Heart right ventricle (tissue), 16 donors: ENCODE results near the gene ZNF112. TPM values are rescaled to one million over a fixed set of nuclear protein-coding genes. Genes with fewer than 3 reads are reported as not detected.

ENCODE experiments used
- ATAC-seq, 8 donors: fragments of 200-7000 bp; cut with Tn5 transposase; one replicate each; pipeline ENCODE4 v1.9.1; 2020; ENCODE audit warnings: mild to moderate bottlenecking in 8 of 8, moderate library complexity in 8 of 8, moderate number of reproducible peaks in 1 of 8
- DNase-seq, 2 donors: peaks; one replicate each; pipeline ENCODE4 v3.0.0-alpha.2; 2020
- H3K27ac ChIP-seq, 10 donors: fragments of 200-600 bp; sonication (generic) in 2 of 10; one replicate each; pipeline versions ENCODE4 v1.5.0 to v1.8.0; 2020 to 2022; ENCODE audit warnings: mild to moderate bottlenecking in 3 of 10
- H3K27me3 ChIP-seq, 7 donors: fragments of 200-600 bp; one replicate each; pipeline ENCODE4 v1.8.0; 2021 to 2022; ENCODE audit warnings: mild to moderate bottlenecking in 2 of 7
- H3K36me3 ChIP-seq, 9 donors: fragments of 200-600 bp; sonication (generic) in 1 of 9; one replicate each; pipeline versions ENCODE4 v1.5.0 to v1.8.0; 2020 to 2022; ENCODE audit warnings: mild to moderate bottlenecking in 2 of 9
- H3K4me1 ChIP-seq, 9 donors: fragments of 200-600 bp; sonication (generic) in 1 of 9; one replicate each; pipeline versions ENCODE4 v1.5.0 to v1.8.0; 2020 to 2022; ENCODE audit warnings: mild to moderate bottlenecking in 4 of 9
- H3K4me3 ChIP-seq, 10 donors: fragments of 200-600 bp; sonication (generic) in 2 of 10; one replicate each; pipeline versions ENCODE4 v1.5.0 to v1.8.0; 2020 to 2022; ENCODE audit warnings: mild to moderate bottlenecking in 7 of 10, moderate library complexity in 2 of 10
- H3K9me3 ChIP-seq, 11 donors: fragments of 200-600 bp in 10 of 11; sonication (generic) in 2 of 11; one replicate each; pipeline versions ENCODE4 v1.5.0 to v1.8.0; 2013 to 2022; ENCODE audit warnings: mild to moderate bottlenecking in 2 of 11, control low read depth in 1 of 11, moderate library complexity in 1 of 11
- WGBS, 2 donors: extraction: QIAGEN DNeasy Blood & Tissue Kit; methylation state at CpG; one replicate each; pipeline ENCODE4 v1.1.7; 2013; ENCODE audit warnings: inconsistent platforms in 1 of 2; 5-methylcytosine and 5-hydroxymethylcytosine counted together
- intact Hi-C, 10 donors: fragments of 100-400 bp; cut with DNase I; formaldehyde crosslinking; loops; one replicate each; pipeline versions ENCODE4 v1.11.1 to v1.14.2; 2022
- polyA plus RNA-seq, 2 donors: library from polyadenylated mRNA; stranded (reverse); fragments of 200-250 nt; gene quantifications; one replicate each; pipeline ENCODE4 v1.2.3, GENCODE V29; 2013
- total RNA-seq, 10 donors: library from RNA; stranded (reverse); fragmentation: NEBNext Ultra II Directional in 3 of 10; extraction: Animal tissue kit (Norgen Biotek cat#: 25700) in 3 of 10; gene quantifications; one replicate each; pipeline versions ENCODE4 v1.2.1 to v1.2.4, GENCODE V29; 2021 to 2023
- TF ChIP-seq, protein P1 (sequence below), 9 donors: fragments of 200-600 bp; sonication (generic) in 2 of 9; IDR thresholded peaks; one replicate each; pipeline versions ENCODE4 v1.5.0 to v1.8.0; 2021 to 2022; ENCODE audit warnings: antibody characterized with exemption in 9 of 9, mild to moderate bottlenecking in 5 of 9, moderate library complexity in 1 of 9
- donor health status: Arrhythmogenic right ventricular cardiomyopathy.
- donor health status: ischemic (EF 13 %, LVEDD 7.1; RV severe dilation, severe dysfunction).
- donor health status: healthy with polysubstance abuse.
- donor health status: DM: no; HTN: yes; CAD: no.
- donor health status: DM: no; HTN: no; CAD: no.
- donor health status: ischemic (EF 25% LVEDD 6.9; RV normal size, moderate dysfunction).
- donor health status: ischemic (EF 25% LVEDD 5.7; RV mildly dilated, moderate dysfunction).
- donor health status: healthy.
- donor health status: DM: yes; HTN: yes; CAD: no.
- donor health status: Ischemic cardiomyopathy.
- donor health status: ischemic (EF 35%, LVEDD 5.7; RV mildly dilated, moderate dysfunction).
- donor health status: nonischemic (EF 11% LVEDD 7.7; RV severe dilation, severe dysfunction).
- donor health status: DM: yes; HTN: yes; CAD: no.
- donor health status: PGD.
- donor health status: ischemic (EF 29% LVEDD 5.4; RV normal size, mild dysfunction).
- donor health status: nonischemic (EF 23%, LVEDD 6.1; RV moderate dilation, normal function).

Gene ZNF112
- total and polyA plus RNA-seq, 12 donors = 1.5 to 6.4 (median 4.6) TPM

DNA sequence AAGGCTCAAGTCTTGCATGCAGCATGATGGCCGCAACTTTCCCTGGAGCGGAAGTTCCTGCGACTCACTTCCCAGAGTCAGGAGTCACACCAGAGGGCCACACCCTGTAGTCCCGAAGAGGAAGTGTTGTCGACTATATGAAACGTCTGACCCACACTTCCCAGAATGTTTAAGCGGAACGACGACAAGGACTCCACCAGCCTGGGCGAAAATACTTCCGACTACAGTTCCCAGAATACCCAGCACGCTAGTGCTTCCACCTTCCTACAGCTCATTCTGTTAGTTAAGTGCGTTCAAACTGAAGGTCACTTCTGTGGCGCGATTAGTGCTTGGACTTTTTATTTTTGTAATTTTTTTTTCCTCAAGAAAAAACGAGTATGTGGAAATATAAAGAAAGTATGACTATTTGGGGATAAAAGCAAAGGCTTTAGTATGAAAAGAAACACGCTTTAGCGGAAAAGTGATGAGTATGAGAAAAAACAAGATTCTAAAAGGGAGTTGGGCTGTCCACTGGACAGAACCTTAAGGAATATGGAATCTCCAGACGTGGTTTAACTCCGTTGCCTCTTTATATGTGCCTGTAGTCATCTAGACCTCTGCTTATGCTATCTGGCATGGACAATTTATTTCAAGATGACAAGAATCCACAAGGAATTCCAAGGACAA, 15.5 kb upstream of the ZNF112 start:
- Histone ChIP-seq H3K27ac (no peak overlapping the region), H3K9me3 (peaks cover 0 to 62% (median 0%) of the 10 kb centered on the region in 11 donors), H3K4me3 (no peak overlapping the region), H3K36me3 (no peaks in the 10 kb centered on the region), H3K4me1 (no peaks in the 10 kb centered on the region), H3K27me3 (no peaks in the 10 kb centered on the region)
- 54 to 55% methylated on average over 20 of the region's 20 CpGs for WGBS, 2 donors
- no peak for ATAC-seq
- intact Hi-C loops = no loop called here
- TF ChIP-seq, protein P1, sequence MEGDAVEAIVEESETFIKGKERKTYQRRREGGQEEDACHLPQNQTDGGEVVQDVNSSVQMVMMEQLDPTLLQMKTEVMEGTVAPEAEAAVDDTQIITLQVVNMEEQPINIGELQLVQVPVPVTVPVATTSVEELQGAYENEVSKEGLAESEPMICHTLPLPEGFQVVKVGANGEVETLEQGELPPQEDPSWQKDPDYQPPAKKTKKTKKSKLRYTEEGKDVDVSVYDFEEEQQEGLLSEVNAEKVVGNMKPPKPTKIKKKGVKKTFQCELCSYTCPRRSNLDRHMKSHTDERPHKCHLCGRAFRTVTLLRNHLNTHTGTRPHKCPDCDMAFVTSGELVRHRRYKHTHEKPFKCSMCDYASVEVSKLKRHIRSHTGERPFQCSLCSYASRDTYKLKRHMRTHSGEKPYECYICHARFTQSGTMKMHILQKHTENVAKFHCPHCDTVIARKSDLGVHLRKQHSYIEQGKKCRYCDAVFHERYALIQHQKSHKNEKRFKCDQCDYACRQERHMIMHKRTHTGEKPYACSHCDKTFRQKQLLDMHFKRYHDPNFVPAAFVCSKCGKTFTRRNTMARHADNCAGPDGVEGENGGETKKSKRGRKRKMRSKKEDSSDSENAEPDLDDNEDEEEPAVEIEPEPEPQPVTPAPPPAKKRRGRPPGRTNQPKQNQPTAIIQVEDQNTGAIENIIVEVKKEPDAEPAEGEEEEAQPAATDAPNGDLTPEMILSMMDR (IDR thresholded peaks at IDR 0.05) = no peak
- DNase-seq = no peak

DNA sequence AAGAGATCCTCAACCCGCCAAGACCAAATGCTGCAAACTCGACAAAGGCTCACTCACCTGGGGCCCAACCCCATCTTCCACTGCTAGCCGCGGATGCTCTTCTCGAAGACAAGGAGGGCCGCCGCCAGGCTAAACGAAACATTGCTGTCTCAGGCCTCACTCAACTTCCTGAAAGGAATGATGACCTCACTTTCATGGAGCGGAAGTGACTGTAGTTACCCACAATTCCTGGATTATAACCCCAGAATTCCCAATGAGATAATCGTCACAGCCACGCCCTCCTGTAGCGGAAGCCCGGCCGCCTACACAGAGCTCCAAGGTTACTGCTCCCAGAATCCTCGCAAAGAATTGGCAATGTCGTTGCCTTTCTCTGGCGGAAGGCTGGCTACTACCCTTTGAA, 10.5 kb upstream of the ZNF112 start:
- Histone ChIP-seq H3K27ac (no peak overlapping the region), H3K4me3 (peak overlapping the region in 1 of 10 donors; percentile 27), H3K4me1 (no peaks in the 10 kb centered on the region), H3K27me3 (no peaks in the 10 kb centered on the region), H3K36me3 (no peaks in the 10 kb centered on the region), H3K9me3 (peaks cover 0 to 18% (median 0%) of the 10 kb centered on the region in 11 donors)
- ATAC-seq (peak in 4 of 8 donors; percentile 42 to 85 (median 58)), DNase-seq (peak in 1 of 2 donors; percentile 6)
- TF ChIP-seq, protein P1 (IDR thresholded peaks at IDR 0.05) = no peak
- intact Hi-C loops = no loop called here
- WGBS, 2 donors = 38 to 43% methylated on average over 17 of the region's 17 CpGs

DNA sequence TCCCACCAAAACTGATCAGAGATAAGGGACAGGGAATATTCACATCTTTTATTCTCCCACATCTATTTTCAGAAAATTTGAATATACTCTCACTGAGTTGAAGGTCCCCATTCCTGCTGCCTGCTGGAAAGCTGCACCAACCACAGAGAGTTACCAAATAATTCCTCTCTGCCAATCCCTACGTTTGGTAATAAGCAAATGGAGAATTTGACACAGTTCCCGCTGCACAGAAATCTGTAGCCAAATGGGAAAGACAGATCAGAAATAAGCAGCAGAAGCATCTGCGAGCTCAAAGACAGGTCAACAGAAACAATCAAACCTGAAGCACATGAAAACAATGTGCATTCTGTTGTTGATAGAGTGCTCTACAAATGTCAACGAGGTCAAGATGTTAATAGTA, 9.9 kb downstream of the ZNF112 start:
- WGBS, 2 donors = 65 to 78% methylated on average over 4 of the region's 4 CpGs
- intact Hi-C loops = loop anchor here in 2 of 10 donors (5.0 kb wide), 2 partner anchors 39 to 44 kb away; partner anchors contain the start of gene ZNF235 (in 1 of the 2)

DNA sequence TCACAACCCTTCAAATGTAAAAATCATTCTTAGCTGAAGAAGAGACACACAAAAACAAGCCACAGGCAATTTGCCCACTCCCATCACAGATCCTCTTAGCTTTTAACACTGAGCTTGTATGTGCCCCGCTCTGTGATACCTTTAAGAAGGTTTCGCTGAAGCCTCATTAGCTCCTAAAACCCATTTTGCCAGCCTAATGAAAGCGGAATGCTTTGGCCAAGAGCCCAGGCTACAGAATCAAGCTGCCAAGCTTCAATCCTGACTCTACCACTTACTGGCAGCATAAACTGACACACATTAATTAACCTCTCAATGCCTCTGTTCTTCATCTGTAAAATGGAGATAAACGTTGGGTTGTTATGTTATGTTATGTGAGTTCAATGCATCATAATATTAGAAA, 10.5 kb downstream of the ZNF112 start:
- H3K4me1 ChIP-seq = peaks cover 0 to 17% (median 0%) of the 10 kb centered on the region in 9 donors
- intact Hi-C loops = loop anchor here in 2 of 10 donors (5.0 kb wide), 2 partner anchors 39 to 44 kb away; partner anchors contain the start of gene ZNF235 (in 1 of the 2)
- H3K36me3 ChIP-seq = peaks cover 0 to 38% (median 12%) of the 10 kb centered on the region in 9 donors
- ATAC-seq (peak in 3 of 8 donors; percentile 39 to 78 (median 49)), DNase-seq (peak in 1 of 2 donors; percentile 12)
- no peak overlapping the region for H3K4me3 ChIP-seq
- no peak overlapping the region for H3K27ac ChIP-seq
- TF ChIP-seq, protein P1 (IDR thresholded peaks at IDR 0.05) = no peak
- WGBS, 2 donors = 51 to 72% methylated on average over 4 of the region's 4 CpGs
- H3K9me3 ChIP-seq = peaks cover 0 to 100% (median 11%) of the 10 kb centered on the region in 11 donors
- H3K27me3 ChIP-seq = no peaks in the 10 kb centered on the region

More for the DNA sequence above, 9.9 kb downstream of the ZNF112 start:
- H3K36me3 ChIP-seq = peaks cover 0 to 32% (median 10%) of the 10 kb centered on the region in 9 donors
- H3K4me3 ChIP-seq = no peak overlapping the region
- no peak overlapping the region for H3K27ac ChIP-seq
- no peak for DNase-seq
- H3K27me3 ChIP-seq = no peaks in the 10 kb centered on the region
- H3K9me3 ChIP-seq = peaks cover 0 to 100% (median 11%) of the 10 kb centered on the region in 11 donors
- no peak for ATAC-seq
- H3K4me1 ChIP-seq = peaks cover 0 to 16% (median 0%) of the 10 kb centered on the region in 9 donors
- TF ChIP-seq, protein P1 (IDR thresholded peaks at IDR 0.05) = no peak
